Activated T-cell treated with anti-CD3 and anti-CD28 coated beads, Interleukin-2, amount 50 U/mL, for 4 hours (primary cell): ENCODE measurements around the gene ATP11C. TPM values are rescaled to one million over a fixed set of nuclear protein-coding genes. Genes with fewer than 3 reads are reported as not detected.

Source experiments
- total RNA-seq, 3 donors: library from RNA; stranded (reverse); gene quantifications; one replicate each; pipeline ENCODE4 v1.2.1, GENCODE V29; 2021

Gene ATP11C
- total RNA-seq, 3 donors from 2014 or later, result 12.7 to 15.5 (median 14.1) TPM

Other genes starting within 250 kb of the ATP11C start
- under 1 TPM; 0.11 to 0.79 (median 0.13) TPM for gene MCF2, start 224.9 kb downstream of the ATP11C start, total RNA-seq
- not detected for gene CXorf66, start 32.5 kb upstream of the ATP11C start, total RNA-seq